ENCODE results near the gene IL34.

DNA sequence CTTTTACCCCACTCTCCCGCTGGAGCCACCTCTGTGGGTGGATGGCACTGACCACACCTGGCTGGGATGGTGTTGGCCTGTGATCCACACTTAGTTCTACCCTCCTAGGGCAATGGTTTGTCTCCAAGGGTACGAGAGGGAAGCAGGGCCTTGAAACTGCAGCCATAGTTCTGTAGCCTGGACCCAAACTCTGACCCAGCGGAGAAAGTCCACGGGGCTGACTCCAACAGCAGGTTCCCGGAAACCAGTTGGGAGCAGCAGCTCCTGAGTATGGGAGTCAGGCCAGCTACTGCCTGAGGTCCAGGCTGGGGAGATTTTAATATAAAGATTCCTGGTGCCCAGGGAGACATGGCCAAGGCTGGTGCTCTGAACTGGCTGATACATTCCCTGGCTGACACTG is 63.1 kb downstream of the IL34 start:
- no peak for TF ChIP-seq ATF7 (IDR thresholded peaks at IDR 0.05)
- TF ChIP-seq ATF7 (CRISPR knock-in tag; IDR thresholded peaks at IDR 0.05), result no peak
- TF ChIP-seq, protein P1, sequence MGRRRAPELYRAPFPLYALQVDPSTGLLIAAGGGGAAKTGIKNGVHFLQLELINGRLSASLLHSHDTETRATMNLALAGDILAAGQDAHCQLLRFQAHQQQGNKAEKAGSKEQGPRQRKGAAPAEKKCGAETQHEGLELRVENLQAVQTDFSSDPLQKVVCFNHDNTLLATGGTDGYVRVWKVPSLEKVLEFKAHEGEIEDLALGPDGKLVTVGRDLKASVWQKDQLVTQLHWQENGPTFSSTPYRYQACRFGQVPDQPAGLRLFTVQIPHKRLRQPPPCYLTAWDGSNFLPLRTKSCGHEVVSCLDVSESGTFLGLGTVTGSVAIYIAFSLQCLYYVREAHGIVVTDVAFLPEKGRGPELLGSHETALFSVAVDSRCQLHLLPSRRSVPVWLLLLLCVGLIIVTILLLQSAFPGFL (CRISPR knock-in tag; IDR thresholded peaks at IDR 0.05), result no peak
- TF ChIP-seq NCOA2 (CRISPR knock-in tag; IDR thresholded peaks at IDR 0.05), result no peak
- TF ChIP-seq ZFY (CRISPR knock-in tag; IDR thresholded peaks at IDR 0.05), result no peak
- TF ChIP-seq POLR2A (IDR thresholded peaks at IDR 0.05; ENCODE audit: insufficient read depth in 1 of 2, low read depth in 2 of 2, low read length in 2 of 2), result no peak
- TF ChIP-seq, protein P2, sequence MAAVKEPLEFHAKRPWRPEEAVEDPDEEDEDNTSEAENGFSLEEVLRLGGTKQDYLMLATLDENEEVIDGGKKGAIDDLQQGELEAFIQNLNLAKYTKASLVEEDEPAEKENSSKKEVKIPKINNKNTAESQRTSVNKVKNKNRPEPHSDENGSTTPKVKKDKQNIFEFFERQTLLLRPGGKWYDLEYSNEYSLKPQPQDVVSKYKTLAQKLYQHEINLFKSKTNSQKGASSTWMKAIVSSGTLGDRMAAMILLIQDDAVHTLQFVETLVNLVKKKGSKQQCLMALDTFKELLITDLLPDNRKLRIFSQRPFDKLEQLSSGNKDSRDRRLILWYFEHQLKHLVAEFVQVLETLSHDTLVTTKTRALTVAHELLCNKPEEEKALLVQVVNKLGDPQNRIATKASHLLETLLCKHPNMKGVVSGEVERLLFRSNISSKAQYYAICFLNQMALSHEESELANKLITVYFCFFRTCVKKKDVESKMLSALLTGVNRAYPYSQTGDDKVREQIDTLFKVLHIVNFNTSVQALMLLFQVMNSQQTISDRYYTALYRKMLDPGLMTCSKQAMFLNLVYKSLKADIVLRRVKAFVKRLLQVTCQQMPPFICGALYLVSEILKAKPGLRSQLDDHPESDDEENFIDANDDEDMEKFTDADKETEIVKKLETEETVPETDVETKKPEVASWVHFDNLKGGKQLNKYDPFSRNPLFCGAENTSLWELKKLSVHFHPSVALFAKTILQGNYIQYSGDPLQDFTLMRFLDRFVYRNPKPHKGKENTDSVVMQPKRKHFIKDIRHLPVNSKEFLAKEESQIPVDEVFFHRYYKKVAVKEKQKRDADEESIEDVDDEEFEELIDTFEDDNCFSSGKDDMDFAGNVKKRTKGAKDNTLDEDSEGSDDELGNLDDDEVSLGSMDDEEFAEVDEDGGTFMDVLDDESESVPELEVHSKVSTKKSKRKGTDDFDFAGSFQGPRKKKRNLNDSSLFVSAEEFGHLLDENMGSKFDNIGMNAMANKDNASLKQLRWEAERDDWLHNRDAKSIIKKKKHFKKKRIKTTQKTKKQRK (IDR thresholded peaks at IDR 0.05; ENCODE audit: low read length), result no peak
- TF ChIP-seq KDM5A (IDR thresholded peaks at IDR 0.05; ENCODE audit: borderline replicate concordance, low read length), result no peak
- TF ChIP-seq GABPA (IDR thresholded peaks at IDR 0.05; ENCODE audit: low read depth, low read length), result no peak
- TF ChIP-seq GABPA (CRISPR knock-in tag; IDR thresholded peaks at IDR 0.05; ENCODE audit: low read depth), result no peak
